Esophagus mucosa (tissue), 1 donor: Measurements from ENCODE around the gene MMEL1. TPM values are rescaled to one million over a fixed set of nuclear protein-coding genes. Genes with fewer than 3 reads are reported as not detected.

Experiments
- ATAC-seq: fragments of 200-7000 bp; cut with Tn5 transposase; one replicate; pipeline ENCODE4 v1.9.1; 2020
- total RNA-seq: library from RNA; stranded (reverse); gene quantifications from one replicate; pipeline ENCODE4 v1.2.4, GENCODE V29; 2023
- donor health status: DM: yes; HTN: yes; CAD: no.

The MMEL1 gene
- total RNA-seq, 1 donor from 2014 or later = 2.3 TPM

- ATAC-seq = no peak
Measured at GRCh38 chr1:2590233-2591141, 42.3 kb downstream of the MMEL1 start.

- ATAC-seq = no peak
Measured at GRCh38 chr1:2589431-2590232, 43.2 kb downstream of the MMEL1 start.

- no peak for ATAC-seq
Measured at GRCh38 chr1:2588661-2589430, 44.0 kb downstream of the MMEL1 start.

DNA sequence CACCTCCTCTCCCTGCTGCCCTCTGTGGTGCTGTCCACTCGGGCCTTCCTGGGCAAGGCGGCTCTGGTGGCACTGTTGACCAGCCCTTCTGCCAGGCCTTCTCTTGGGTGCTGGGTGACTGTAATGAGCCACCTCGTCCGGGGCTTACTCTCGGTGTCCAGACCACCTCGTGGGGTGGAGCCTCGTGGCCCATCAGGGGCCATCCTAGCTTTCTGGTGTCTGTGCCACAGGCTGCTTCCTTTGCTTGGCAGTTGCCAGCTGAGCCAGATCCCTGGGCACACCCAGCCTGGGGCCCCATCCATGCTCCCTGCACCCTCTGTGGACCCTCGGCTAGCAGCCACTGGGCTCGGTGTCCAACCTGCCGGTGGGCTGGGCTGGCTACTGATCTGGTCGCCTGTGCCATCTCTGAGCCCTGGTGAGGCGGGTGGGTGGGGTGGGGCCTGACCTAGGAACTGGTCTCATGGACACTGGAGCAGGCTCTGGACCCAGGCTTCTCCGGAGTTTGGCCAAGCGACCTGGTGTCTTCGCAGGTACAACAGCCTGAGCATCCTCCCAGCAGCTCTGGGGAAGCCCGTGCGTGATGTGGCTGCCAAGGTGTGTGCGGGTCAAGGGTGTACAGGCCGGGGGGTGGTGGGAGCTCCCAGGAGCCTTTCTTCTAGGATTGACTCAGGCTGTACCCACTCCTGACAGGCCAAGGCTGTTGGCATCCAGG lies 44.8 kb downstream of the MMEL1 start:
- ATAC-seq = no peak

DNA sequence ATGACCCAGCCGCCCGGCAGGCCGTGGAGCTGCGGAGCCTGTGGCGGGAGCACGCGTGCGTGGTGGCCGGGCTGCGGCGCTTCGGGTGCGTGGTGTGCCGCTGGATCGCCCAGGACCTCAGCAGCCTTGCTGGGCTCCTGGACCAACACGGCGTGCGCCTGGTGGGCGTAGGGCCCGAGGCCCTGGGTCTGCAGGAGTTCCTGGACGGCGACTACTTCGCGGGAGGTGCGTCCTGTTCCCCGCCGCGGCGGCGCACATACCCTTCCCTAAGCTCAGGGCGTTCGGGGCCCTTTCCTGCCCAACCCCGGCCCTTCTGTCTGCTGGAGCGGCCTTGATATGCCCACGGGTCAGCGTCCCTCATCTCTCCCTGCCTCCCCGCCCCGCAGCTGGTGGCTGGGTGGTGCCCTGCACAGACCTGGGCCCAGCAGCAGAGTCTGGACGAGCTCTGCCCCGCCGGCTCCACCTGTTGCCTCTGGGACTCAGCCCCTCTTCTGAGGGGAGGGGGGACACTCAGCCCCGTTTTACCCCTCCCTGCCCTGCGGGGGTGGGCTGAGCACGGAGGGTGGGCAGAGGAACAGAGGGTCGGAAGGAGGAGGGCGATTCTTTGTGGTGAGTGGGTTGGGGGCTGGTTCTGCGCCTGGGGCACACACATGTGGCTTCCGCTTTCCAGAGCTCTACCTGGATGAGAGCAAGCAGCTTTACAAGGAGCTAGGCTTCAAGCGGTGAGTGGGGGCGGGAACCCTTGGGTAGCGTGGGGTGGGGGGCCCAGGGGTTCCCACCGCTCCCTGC lies 45.6 kb downstream of the MMEL1 start:
- ATAC-seq = peak; percentile 1

- peak; percentile 91 for ATAC-seq
Measured at GRCh38 chr1:2586154-2587070, 46.4 kb downstream of the MMEL1 start, which contains the start of gene PRXL2B. Gene PRXL2B (plus strand): TSS chr1:2586777. CDS start chr1:2586886, 109 bp downstream.

DNA sequence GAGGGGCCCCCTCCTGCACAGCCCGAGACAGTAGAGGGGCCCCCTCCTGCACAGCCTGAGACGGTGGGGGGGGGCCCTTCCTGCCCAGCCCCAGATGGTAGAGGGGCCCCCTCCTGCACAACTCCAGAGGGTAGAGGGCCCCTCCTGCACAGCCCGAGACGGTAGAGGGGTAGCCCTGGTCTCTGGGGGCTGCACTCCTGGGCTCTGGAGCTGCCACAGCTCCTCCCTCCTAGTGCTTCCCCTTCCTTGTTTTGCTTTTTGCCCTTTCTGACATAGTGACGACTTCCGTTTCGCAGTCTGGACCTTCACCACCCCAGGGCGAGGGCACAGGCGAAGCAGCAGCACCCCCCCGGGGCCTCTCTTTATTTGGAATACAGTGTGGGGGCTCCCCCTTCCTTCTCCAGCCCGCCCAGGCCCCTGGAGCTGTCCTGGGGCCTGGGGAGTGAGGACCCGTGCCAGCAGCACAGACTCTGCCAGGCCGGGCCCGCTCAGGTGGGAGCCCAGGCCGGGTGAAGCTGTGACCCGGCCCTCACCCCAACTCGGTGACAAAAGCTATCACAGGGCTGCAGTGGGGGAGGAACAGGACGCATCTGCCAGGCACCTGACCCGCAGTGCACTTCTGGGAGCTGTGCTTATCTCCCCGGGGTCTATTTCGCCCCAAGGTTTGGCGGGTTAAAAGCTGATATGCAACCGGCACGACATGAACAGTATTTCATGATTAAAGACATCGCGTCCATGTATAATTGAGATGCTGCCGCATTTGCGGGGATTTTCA lies 47.3 kb downstream of the MMEL1 start:
- ATAC-seq = peak; percentile 20

DNA sequence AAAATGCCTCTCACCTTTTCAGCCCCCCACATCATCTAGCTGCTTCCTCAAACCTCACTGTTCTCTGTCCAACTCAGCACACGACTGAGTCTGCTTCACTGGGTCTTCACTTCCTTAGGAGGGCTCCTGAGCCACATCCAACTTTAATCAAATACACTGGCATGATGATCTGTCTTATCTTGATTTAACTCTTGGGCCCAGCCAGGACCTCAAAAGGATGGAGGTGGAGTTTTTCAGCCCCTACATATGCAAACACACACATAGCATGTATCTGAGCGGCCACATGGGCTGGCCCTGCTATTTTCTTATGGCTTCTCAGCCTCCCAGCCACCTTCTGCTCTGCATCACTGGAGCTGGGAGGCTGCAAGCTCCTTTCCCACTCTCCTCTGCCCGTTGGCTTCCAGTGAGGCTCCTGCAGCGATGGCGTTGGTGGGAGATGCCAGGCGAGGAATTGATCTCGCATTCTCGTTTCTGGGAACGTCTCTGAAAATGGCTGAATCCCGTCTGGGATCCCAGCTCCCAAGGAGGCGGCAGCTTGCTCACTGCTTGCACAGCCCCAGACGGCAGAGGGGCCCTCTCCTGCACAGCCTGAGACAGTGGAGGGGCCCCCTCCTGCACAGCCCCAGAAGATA lies 48.0 kb downstream of the MMEL1 start:
- no peak for ATAC-seq

DNA sequence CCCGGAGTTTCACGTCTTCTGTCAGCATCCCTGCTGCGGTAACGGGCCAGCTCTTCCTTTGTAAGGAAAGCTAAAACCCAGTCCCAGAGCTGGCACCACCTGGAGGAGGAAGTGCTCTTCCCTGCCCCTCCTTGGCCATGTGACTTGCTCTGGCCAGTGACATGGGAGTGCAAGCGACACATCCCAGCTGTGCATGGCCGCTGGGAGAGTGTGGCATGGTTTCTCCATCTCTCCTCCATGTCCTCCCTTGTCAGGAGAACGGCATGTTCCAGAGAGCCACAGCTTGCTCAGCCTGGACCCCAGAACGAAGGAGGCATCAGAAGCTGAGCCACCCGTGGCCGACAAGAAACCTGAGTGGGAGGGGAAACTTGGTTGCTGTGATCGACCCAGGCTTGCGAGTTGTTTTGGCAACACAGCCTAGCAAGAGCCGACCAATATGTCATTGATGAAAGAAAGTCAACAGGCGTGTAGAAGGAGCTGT lies 48.9 kb downstream of the MMEL1 start:
- ATAC-seq = no peak

- ATAC-seq = no peak
Measured at GRCh38 chr1:2583331-2583791, 49.5 kb downstream of the MMEL1 start.

- ATAC-seq = no peak
Measured at GRCh38 chr1:2582391-2582790, 50.4 kb downstream of the MMEL1 start.

DNA sequence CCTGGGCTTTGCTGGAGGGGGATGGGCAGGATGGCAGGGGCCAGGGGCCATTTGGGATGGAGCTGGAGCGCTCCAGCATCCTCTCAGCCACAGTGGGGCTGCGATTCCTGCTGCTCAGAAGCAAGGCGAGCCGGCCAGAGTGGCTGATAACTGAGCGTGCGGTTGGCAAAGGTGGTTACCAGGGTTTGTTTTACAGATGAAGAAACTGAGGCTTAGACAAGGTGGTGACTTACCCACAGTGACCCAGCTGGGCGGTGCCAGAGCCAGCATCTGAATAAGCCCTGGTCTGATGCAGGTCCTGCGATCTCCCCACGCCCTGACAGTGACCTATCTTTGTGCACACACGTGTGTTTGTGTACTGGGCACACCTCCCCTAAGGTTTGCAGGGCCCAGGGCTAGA lies 52.1 kb downstream of the MMEL1 start:
- ATAC-seq = no peak

GRCh38 chr1:2578758-2579118 lies 54.1 kb downstream of the MMEL1 start:
- ATAC-seq = no peak

DNA sequence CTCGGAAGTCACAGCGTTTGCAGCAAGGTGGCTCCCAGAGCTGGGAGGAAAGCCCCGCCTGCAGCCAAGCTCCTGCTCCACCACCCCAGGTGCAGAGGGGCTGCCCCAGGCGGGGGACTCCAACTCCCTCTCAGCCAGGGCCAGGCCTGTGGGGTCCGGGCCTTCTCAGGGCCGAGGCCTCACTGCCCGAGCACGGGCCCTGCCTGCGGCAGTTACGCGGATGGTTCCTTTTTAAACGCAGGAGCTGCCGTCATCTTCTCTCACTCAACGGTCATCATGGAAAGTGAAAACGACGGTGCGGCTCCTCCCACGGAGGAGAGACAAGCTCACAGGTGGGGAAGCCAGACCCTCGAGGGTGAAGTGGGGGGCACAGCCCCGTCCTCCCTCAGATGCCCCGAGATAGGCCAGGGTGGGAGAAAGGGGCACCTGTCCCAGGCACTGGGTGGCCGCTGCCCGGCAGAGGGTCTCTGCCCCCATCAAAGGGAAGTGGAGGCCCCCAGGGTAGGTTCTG lies 55.2 kb downstream of the MMEL1 start:
- peak; percentile 6 for ATAC-seq

GRCh38 chr1:2575801-2576663 lies 56.8 kb downstream of the MMEL1 start:
- ATAC-seq = peak; percentile 42

DNA sequence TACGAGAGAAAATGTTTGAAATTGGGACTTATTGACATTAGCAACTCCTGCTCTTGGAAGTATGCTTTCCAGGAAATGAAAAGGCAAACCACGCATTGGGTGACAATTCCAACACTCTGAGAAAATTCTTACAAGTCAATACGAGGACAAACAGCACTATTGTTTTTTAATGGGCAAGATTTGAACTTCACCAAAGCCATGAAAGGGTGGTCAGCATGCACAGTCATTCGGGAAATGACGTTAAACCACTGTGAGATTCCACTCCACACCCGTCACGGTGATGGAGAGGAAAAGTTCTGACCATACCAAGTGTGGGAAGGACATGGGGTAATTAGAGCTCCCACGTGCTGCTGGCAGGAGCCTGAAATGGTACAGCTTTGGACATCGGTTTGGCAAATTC lies 58.5 kb downstream of the MMEL1 start:
- no peak for ATAC-seq

GRCh38 chr1:2573250-2573920 lies 59.4 kb downstream of the MMEL1 start:
- no peak for ATAC-seq
